Measurements from ENCODE around the gene ISG20. TPM values are rescaled to one million over a fixed set of nuclear protein-coding genes. Genes with fewer than 3 reads are reported as not detected.

ISG20 gene
- total and polyA plus RNA-seq, 2 experiments from 2014 or later, result 1.4 TPM; not detected in 1

GRCh38 chr15:88653200-88654064 lies 14.6 kb downstream of the ISG20 start:
- no peak overlapping the region for H2AFZ ChIP-seq
- H4K20me1 ChIP-seq (ENCODE audit: insufficient read depth), result no peaks in the 10 kb centered on the region
- in situ Hi-C loops (cut with MboI), result loop anchor here (25.0 kb wide), 2 partner anchors 359 to 534 kb away; no protein-coding TSS in a partner anchor
- no peaks in the 10 kb centered on the region for H3K27me3 ChIP-seq (replicated peaks; ENCODE audit: insufficient read depth)
- no peak for DNase-seq
- peaks cover 8% of the 10 kb centered on the region; the same call in 1 of the 2 replicates for H3K4me1 ChIP-seq (ENCODE audit: insufficient read depth)
- no peaks in the 10 kb centered on the region for H3K36me3 ChIP-seq (ENCODE audit: low read depth)
- no peaks in the 10 kb centered on the region for H3K79me2 ChIP-seq (ENCODE audit: insufficient read depth)
- no peaks in the 10 kb centered on the region for H3F3A ChIP-seq (ENCODE audit: insufficient read depth)
- WGBS, 2 experiments (ENCODE audit: low coverage in 1 of 2, low lambda C conversion rate in 2 of 2, missing lambda C conversion rate in 2 of 2), result 90 to 93% methylated on average over 13 of the region's 13 CpGs
- H3K9ac ChIP-seq, result no peak overlapping the region
- no peaks in the 10 kb centered on the region for H3K9me3 ChIP-seq (ENCODE audit: low read depth)
- H3K27ac ChIP-seq, result no peak overlapping the region
- TF ChIP-seq EZH2 (IDR thresholded peaks at IDR 0.05; ENCODE audit: insufficient read depth, poor library complexity, severe bottlenecking) (no peak), EZH2phosphoT487 (IDR thresholded peaks at IDR 0.05; ENCODE audit: insufficient read depth, low read depth) (no peak)
- H3K9me2 ChIP-seq (ENCODE audit: insufficient read depth), result no peaks in the 10 kb centered on the region
- H3K4me3 ChIP-seq, result no peak overlapping the region
- H3K4me2 ChIP-seq (ENCODE audit: unreplicated experiment), result no peak overlapping the region

- Histone ChIP-seq H3K79me2 (ENCODE audit: insufficient read depth) (no peaks in the 10 kb centered on the region), H3K4me3 (no peak overlapping the region), H3K27ac (no peak overlapping the region), H2AFZ (no peak overlapping the region), H3K9ac (no peak overlapping the region), H3K4me1 (ENCODE audit: insufficient read depth) (peaks cover 7% of the 10 kb centered on the region), H3K9me2 (ENCODE audit: insufficient read depth) (no peaks in the 10 kb centered on the region), H4K20me1 (ENCODE audit: insufficient read depth) (no peaks in the 10 kb centered on the region), H3K36me3 (ENCODE audit: low read depth) (no peaks in the 10 kb centered on the region), H3K9me3 (ENCODE audit: low read depth) (no peaks in the 10 kb centered on the region), H3F3A (ENCODE audit: insufficient read depth) (no peaks in the 10 kb centered on the region), H3K27me3 (replicated peaks; ENCODE audit: insufficient read depth) (no peaks in the 10 kb centered on the region), H3K4me2 (ENCODE audit: unreplicated experiment) (no peak overlapping the region)
- no peak for DNase-seq
- in situ Hi-C loops (cut with MboI), result loop anchor here (25.0 kb wide), 2 partner anchors 358 to 533 kb away; no protein-coding TSS in a partner anchor
- WGBS, 2 experiments (ENCODE audit: low coverage in 1 of 2, low lambda C conversion rate in 2 of 2, missing lambda C conversion rate in 2 of 2), result 85 to 86% methylated on average over 16 to 18 of the region's 18 CpGs
- no peak for TF ChIP-seq EZH2phosphoT487 (IDR thresholded peaks at IDR 0.05; ENCODE audit: insufficient read depth, low read depth)
- no peak for TF ChIP-seq EZH2 (IDR thresholded peaks at IDR 0.05; ENCODE audit: insufficient read depth, poor library complexity, severe bottlenecking)
These were observed 15.8 kb downstream of the ISG20 start for GRCh38 chr15:88654430-88655102.

- H3K4me2 ChIP-seq (ENCODE audit: unreplicated experiment), result no peak overlapping the region
- H3K27ac ChIP-seq, result no peak overlapping the region
- TF ChIP-seq EZH2phosphoT487 (IDR thresholded peaks at IDR 0.05; ENCODE audit: insufficient read depth, low read depth) (no peak), EZH2 (IDR thresholded peaks at IDR 0.05; ENCODE audit: insufficient read depth, poor library complexity, severe bottlenecking) (no peak)
- in situ Hi-C loops (cut with MboI), result loop anchor here (25.0 kb wide), 2 partner anchors 357 to 532 kb away; no protein-coding TSS in a partner anchor
- no peaks in the 10 kb centered on the region for H3F3A ChIP-seq (ENCODE audit: insufficient read depth)
- no peaks in the 10 kb centered on the region for H3K36me3 ChIP-seq (ENCODE audit: low read depth)
- H3K9me2 ChIP-seq (ENCODE audit: insufficient read depth), result no peaks in the 10 kb centered on the region
- peaks cover 12% of the 10 kb centered on the region for H3K4me1 ChIP-seq (ENCODE audit: insufficient read depth)
- H2AFZ ChIP-seq, result no peak overlapping the region
- H4K20me1 ChIP-seq (ENCODE audit: insufficient read depth), result no peaks in the 10 kb centered on the region
- no peak overlapping the region for H3K4me3 ChIP-seq
- no peaks in the 10 kb centered on the region for H3K79me2 ChIP-seq (ENCODE audit: insufficient read depth)
- H3K27me3 ChIP-seq (replicated peaks; ENCODE audit: insufficient read depth), result no peaks in the 10 kb centered on the region
- no peaks in the 10 kb centered on the region for H3K9me3 ChIP-seq (ENCODE audit: low read depth)
- no peak for DNase-seq
- H3K9ac ChIP-seq, result no peak overlapping the region
- WGBS, 2 experiments (ENCODE audit: low coverage in 1 of 2, low lambda C conversion rate in 2 of 2, missing lambda C conversion rate in 2 of 2), result 79 to 84% methylated on average over 13 to 14 of the region's 14 CpGs
These were observed 16.3 kb downstream of the ISG20 start for GRCh38 chr15:88655103-88655553.

- Histone ChIP-seq H3K36me3 (ENCODE audit: low read depth) (no peaks in the 10 kb centered on the region), H2AFZ (no peak overlapping the region), H3K9me3 (ENCODE audit: low read depth) (no peaks in the 10 kb centered on the region), H3K9ac (no peak overlapping the region), H3K4me2 (ENCODE audit: unreplicated experiment) (no peak overlapping the region), H3K9me2 (ENCODE audit: insufficient read depth) (no peaks in the 10 kb centered on the region), H4K20me1 (ENCODE audit: insufficient read depth) (no peaks in the 10 kb centered on the region), H3K79me2 (ENCODE audit: insufficient read depth) (no peaks in the 10 kb centered on the region), H3K27me3 (replicated peaks; ENCODE audit: insufficient read depth) (no peaks in the 10 kb centered on the region), H3F3A (ENCODE audit: insufficient read depth) (peaks cover 5% of the 10 kb centered on the region; the same call in 1 of the 2 replicates), H3K4me3 (no peak overlapping the region), H3K4me1 (ENCODE audit: insufficient read depth) (peaks cover 19% of the 10 kb centered on the region), H3K27ac (no peak overlapping the region)
- 85 to 87% methylated on average over 7 to 8 of the region's 8 CpGs for WGBS, 2 experiments (ENCODE audit: low coverage in 1 of 2, low lambda C conversion rate in 2 of 2, missing lambda C conversion rate in 2 of 2)
- DNase-seq, result no peak
- no peak for TF ChIP-seq EZH2phosphoT487 (IDR thresholded peaks at IDR 0.05; ENCODE audit: insufficient read depth, low read depth)
- TF ChIP-seq EZH2 (IDR thresholded peaks at IDR 0.05; ENCODE audit: insufficient read depth, poor library complexity, severe bottlenecking), result no peak
- in situ Hi-C loops (cut with MboI), result loop anchor here (25.0 kb wide), 2 partner anchors 356 to 531 kb away; no protein-coding TSS in a partner anchor
These were observed 17.1 kb downstream of the ISG20 start for GRCh38 chr15:88655800-88656488.

Measured in GM23248 (cell line).